ENCODE measurements around the gene PPP2R2B.

PPP2R2B gene

GRCh38 chr5:146720107-146720506 is 158.4 kb downstream of the PPP2R2B start:
- Mint-ChIP-seq H3K27me3 (ENCODE audit: low read depth) (peaks cover 6% of the 10 kb centered on the region), H3K4me1 (ENCODE audit: low read depth) (no peaks in the 10 kb centered on the region), H3K9me3 (no peaks in the 10 kb centered on the region)

DNA sequence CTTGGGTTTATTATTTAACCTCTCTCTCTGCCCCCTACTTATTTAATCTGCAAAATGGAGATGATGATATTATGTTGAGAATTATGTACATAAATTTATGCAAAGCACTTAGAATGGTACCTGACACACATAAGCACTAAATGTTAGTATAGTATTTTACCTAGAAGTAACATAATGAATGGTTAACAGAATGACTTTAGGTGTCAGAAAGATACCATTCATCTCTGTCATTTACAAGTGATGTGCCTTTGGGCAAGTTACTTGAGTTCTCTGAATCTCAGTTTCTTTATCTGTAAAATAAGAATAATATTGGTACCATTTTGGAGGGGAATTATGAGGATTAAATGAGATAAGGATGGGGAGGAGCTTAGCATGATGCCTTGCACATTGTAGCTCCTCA is 159.4 kb downstream of the PPP2R2B start:
- no peak for DNase-seq (ENCODE audit: low spot score)
- no peaks in the 10 kb centered on the region for H3K4me1 Mint-ChIP-seq (ENCODE audit: low read depth)
- H3K9me3 Mint-ChIP-seq = no peaks in the 10 kb centered on the region
- no peaks in the 10 kb centered on the region for H3K36me3 Mint-ChIP-seq (ENCODE audit: low read depth)
- H3K27ac Mint-ChIP-seq = no peak overlapping the region
- no peak overlapping the region for H3K4me3 Mint-ChIP-seq
- H3K27me3 Mint-ChIP-seq (ENCODE audit: low read depth) = peaks cover 6% of the 10 kb centered on the region

More at GRCh38 chr5:146720107-146720506, 158.4 kb downstream of the PPP2R2B start:
- no peak overlapping the region for H3K27ac Mint-ChIP-seq
- H3K4me3 Mint-ChIP-seq = no peak overlapping the region
- no peaks in the 10 kb centered on the region for H3K36me3 Mint-ChIP-seq (ENCODE audit: low read depth)
- no peak for DNase-seq (ENCODE audit: low spot score)

GRCh38 chr5:146718609-146719008 is 159.9 kb downstream of the PPP2R2B start:
- Mint-ChIP-seq H3K27me3 (ENCODE audit: low read depth) (peaks cover 6% of the 10 kb centered on the region), H3K27ac (no peak overlapping the region), H3K4me1 (ENCODE audit: low read depth) (no peaks in the 10 kb centered on the region), H3K4me3 (no peak overlapping the region), H3K9me3 (no peaks in the 10 kb centered on the region), H3K36me3 (ENCODE audit: low read depth) (no peaks in the 10 kb centered on the region)
- no peak for DNase-seq (ENCODE audit: low spot score)

DNA sequence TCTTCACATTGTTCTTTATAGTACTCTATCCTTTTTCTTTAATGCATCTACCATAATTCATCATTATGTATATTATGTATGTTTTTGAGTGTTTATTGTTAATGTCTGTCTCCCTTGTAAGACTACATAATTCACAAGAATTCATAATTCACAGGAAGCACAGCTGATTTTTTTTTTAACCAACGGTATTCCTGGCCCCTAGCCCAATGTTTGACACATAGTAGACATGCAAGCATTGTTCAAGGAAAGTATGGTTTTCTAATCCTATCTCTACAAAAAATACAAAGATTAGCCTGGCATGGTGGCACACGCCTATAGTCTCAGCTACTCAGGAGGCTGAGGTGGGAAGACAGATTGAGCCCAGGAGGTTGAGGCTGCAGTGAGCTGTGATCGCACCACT is 160.6 kb downstream of the PPP2R2B start:
- Mint-ChIP-seq H3K4me3 (no peak overlapping the region), H3K27me3 (ENCODE audit: low read depth) (peaks cover 6% of the 10 kb centered on the region), H3K36me3 (ENCODE audit: low read depth) (no peaks in the 10 kb centered on the region), H3K27ac (no peak overlapping the region), H3K4me1 (ENCODE audit: low read depth) (no peaks in the 10 kb centered on the region), H3K9me3 (no peaks in the 10 kb centered on the region)
- DNase-seq (ENCODE audit: low spot score) = no peak

DNA sequence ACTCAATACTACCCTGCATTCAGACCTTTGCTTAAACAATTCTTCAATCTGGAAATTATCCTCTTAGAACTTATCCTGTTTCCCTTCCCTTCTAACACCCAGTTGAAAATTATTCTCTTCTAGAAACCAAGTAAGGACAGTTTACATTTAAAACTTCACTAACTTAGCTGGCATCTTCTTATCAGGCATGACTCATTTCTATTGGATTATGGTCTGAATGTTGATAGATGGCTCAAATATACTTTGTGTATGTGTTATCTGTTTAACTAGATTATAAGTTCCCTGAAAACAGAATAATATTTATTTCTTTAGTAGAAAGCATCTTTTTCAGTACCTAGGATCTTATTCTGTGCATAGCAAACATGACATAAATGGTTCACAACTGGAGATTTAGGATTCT is 161.9 kb downstream of the PPP2R2B start:
- H3K36me3 Mint-ChIP-seq (ENCODE audit: low read depth) = no peaks in the 10 kb centered on the region
- peaks cover 6% of the 10 kb centered on the region for H3K27me3 Mint-ChIP-seq (ENCODE audit: low read depth)
- DNase-seq (ENCODE audit: low spot score) = no peak
- H3K9me3 Mint-ChIP-seq = no peaks in the 10 kb centered on the region
- no peaks in the 10 kb centered on the region for H3K4me1 Mint-ChIP-seq (ENCODE audit: low read depth)
- no peak overlapping the region for H3K27ac Mint-ChIP-seq
- H3K4me3 Mint-ChIP-seq = no peak overlapping the region

DNA sequence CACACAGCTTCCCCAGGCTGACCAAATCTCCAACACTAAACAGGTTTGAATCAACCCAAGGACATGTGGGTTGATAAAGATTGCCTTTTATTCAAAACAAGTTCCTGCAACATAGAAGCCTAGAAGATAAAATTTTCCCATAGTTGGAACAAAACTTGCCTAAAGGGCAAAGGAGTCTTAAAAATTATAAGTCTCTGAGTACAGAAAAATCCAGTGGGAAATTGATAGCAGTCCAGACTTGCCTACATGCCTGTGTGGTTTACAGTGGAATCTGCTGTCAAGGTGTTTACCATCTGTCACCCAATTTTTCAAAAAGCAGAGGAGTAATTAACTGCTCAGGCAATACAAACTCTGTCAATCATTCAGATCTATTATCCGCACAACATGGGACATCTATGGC is 168.2 kb downstream of the PPP2R2B start:
- H3K9me3 Mint-ChIP-seq = no peaks in the 10 kb centered on the region
- no peak for DNase-seq (ENCODE audit: low spot score)
- no peak overlapping the region for H3K27ac Mint-ChIP-seq
- no peaks in the 10 kb centered on the region for H3K4me1 Mint-ChIP-seq (ENCODE audit: low read depth)
- no peaks in the 10 kb centered on the region for H3K27me3 Mint-ChIP-seq (ENCODE audit: low read depth)
- H3K36me3 Mint-ChIP-seq (ENCODE audit: low read depth) = no peaks in the 10 kb centered on the region
- H3K4me3 Mint-ChIP-seq = no peak overlapping the region

GRCh38 chr5:146707316-146707715 is 171.2 kb downstream of the PPP2R2B start:
- no peak overlapping the region for H3K4me3 Mint-ChIP-seq
- H3K36me3 Mint-ChIP-seq (ENCODE audit: low read depth) = no peaks in the 10 kb centered on the region
- H3K27me3 Mint-ChIP-seq (ENCODE audit: low read depth) = peaks cover 2% of the 10 kb centered on the region
- no peak for DNase-seq (ENCODE audit: low spot score)
- no peaks in the 10 kb centered on the region for H3K9me3 Mint-ChIP-seq
- H3K4me1 Mint-ChIP-seq (ENCODE audit: low read depth) = no peaks in the 10 kb centered on the region
- H3K27ac Mint-ChIP-seq = no peak overlapping the region

DNA sequence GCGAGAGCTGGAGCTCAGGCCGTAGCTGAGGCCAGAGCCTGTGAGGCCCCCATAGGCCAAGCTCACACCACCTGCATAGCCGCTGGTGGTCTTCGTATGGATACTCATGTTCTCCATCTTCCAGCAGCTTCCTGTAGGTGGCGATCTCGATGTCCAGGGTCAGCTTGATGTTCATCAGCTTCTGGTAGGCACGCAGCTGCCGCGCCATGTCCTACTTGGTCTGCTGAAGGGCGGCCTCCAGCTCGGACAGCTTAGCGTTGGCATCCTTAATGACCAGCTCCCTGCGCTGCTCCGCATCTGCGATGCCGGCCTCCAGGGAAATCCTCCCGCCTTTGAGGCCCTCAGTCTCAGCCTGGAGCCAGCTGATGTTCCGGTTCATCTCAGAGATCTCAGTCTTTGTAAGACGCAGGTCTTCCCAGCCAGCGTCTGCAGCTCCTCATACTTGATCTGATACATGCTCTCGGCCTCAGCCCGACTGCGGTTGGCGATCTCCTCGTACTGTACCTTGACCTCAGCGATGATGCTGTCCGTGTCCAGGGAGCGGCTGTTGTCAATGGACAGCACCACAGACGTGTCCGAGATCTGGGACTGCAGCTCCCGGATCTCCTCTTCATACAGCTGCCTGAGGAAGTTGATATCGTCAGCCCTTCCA is 172.1 kb downstream of the PPP2R2B start:
- H3K4me3 Mint-ChIP-seq = no peak overlapping the region
- H3K9me3 Mint-ChIP-seq = no peaks in the 10 kb centered on the region
- no peaks in the 10 kb centered on the region for H3K4me1 Mint-ChIP-seq (ENCODE audit: low read depth)
- DNase-seq (ENCODE audit: low spot score) = no peak
- H3K36me3 Mint-ChIP-seq (ENCODE audit: low read depth) = no peaks in the 10 kb centered on the region
- no peak overlapping the region for H3K27ac Mint-ChIP-seq
- peaks cover 2% of the 10 kb centered on the region for H3K27me3 Mint-ChIP-seq (ENCODE audit: low read depth)

- peaks cover 2% of the 10 kb centered on the region for H3K27me3 Mint-ChIP-seq (ENCODE audit: low read depth)
- no peaks in the 10 kb centered on the region for H3K9me3 Mint-ChIP-seq
- H3K4me1 Mint-ChIP-seq (ENCODE audit: low read depth) = no peaks in the 10 kb centered on the region
- no peak overlapping the region for H3K4me3 Mint-ChIP-seq
- no peak overlapping the region for H3K27ac Mint-ChIP-seq
- no peak for DNase-seq (ENCODE audit: low spot score)
- H3K36me3 Mint-ChIP-seq (ENCODE audit: low read depth) = no peaks in the 10 kb centered on the region
These were observed 173.4 kb downstream of the PPP2R2B start for GRCh38 chr5:146704949-146705665.

- Mint-ChIP-seq H3K36me3 (ENCODE audit: low read depth) (no peaks in the 10 kb centered on the region), H3K4me3 (no peak overlapping the region), H3K27me3 (ENCODE audit: low read depth) (peaks cover 2% of the 10 kb centered on the region), H3K27ac (no peak overlapping the region), H3K9me3 (no peaks in the 10 kb centered on the region), H3K4me1 (ENCODE audit: low read depth) (no peaks in the 10 kb centered on the region)
- no peak for DNase-seq (ENCODE audit: low spot score)
These were observed 174.7 kb downstream of the PPP2R2B start for GRCh38 chr5:146703899-146704298.

DNA sequence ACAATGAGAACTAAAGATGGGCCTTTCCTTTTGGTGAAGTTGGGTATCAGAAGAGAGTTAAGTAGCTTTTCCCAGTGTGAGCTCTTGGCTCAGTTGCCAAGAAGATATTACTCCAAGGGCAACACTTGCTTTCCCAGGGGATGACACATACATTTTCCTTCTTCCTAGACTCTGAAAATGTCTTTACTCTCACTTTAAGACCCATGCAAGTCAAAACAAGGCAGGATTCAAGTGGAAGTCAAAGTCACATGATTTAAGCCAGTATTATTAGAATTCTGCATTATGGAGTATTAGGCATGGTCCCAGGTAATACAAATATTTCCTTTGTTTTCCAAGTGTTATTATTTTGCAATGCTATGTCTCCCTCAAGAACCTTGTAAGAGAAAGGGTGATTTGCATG is 175.1 kb downstream of the PPP2R2B start:
- H3K27me3 Mint-ChIP-seq (ENCODE audit: low read depth) = peaks cover 2% of the 10 kb centered on the region
- DNase-seq (ENCODE audit: low spot score) = no peak
- H3K4me3 Mint-ChIP-seq = no peak overlapping the region
- H3K27ac Mint-ChIP-seq = no peak overlapping the region
- H3K4me1 Mint-ChIP-seq (ENCODE audit: low read depth) = no peaks in the 10 kb centered on the region
- H3K9me3 Mint-ChIP-seq = no peaks in the 10 kb centered on the region
- no peaks in the 10 kb centered on the region for H3K36me3 Mint-ChIP-seq (ENCODE audit: low read depth)

DNA sequence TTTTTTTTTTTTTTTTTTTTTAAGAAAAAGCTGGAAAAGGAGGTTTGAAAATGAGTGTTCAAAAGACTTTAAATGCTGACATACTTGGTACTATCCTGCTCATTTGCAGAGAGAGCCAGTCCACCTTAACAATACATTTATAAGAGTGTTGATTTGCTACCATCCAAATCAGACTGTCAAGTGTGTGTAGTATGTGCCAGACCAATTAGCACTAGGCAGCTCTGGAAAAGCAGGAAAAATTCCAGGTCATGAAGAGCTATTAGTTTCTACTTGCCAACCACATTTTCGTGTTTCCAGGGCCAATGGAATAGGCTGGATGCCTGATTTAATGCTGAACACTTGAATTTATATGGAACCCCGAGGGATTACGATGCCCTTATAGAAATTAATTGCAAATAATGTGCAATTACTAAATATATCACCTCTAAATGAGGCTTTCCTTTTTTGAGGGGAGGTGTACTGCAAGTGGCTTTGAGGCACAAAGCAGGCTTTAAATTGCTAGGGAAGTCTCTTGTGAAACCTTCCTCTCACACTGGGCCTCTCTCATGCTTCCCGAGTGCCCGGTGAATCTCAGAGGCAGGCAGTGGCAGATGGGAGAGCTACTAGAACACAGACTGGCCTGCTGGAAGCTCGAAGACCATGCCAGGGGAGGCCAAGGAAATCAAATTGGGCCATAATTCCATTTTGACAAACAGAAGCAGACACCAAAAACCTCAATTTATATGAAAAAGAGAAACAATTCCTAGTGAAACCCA is 178.7 kb downstream of the PPP2R2B start:
- Mint-ChIP-seq H3K27me3 (ENCODE audit: low read depth) (peaks cover 2% of the 10 kb centered on the region), H3K27ac (no peak overlapping the region), H3K9me3 (no peaks in the 10 kb centered on the region), H3K4me3 (no peak overlapping the region), H3K4me1 (ENCODE audit: low read depth) (no peaks in the 10 kb centered on the region), H3K36me3 (ENCODE audit: low read depth) (no peaks in the 10 kb centered on the region)
- DNase-seq (ENCODE audit: low spot score) = no peak

GRCh38 chr5:146699138-146699537 is 179.4 kb downstream of the PPP2R2B start:
- H3K4me1 Mint-ChIP-seq (ENCODE audit: low read depth) = no peaks in the 10 kb centered on the region
- H3K27me3 Mint-ChIP-seq (ENCODE audit: low read depth) = peaks cover 2% of the 10 kb centered on the region
- DNase-seq (ENCODE audit: low spot score) = no peak
- H3K9me3 Mint-ChIP-seq = no peaks in the 10 kb centered on the region
- no peak overlapping the region for H3K4me3 Mint-ChIP-seq
- no peaks in the 10 kb centered on the region for H3K36me3 Mint-ChIP-seq (ENCODE audit: low read depth)
- no peak overlapping the region for H3K27ac Mint-ChIP-seq

DNA sequence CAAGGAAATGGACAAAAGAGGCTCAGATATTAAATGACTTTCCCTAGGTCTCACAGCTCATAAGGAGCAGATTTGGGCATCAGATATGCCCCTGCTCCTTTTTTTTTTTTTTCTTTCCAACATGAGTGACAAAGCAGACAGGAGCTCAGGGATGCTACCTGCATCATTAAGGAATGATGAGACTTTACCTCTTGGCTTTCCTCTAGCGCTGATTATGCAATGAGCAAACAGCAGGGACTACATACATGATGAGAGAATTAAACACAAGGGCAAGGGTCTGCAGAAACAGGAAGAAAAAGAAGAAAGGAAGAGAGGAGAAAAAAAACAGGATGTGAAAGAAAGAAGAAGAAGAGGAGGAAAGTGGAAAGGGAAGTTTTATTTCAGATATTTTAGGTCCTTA is 179.9 kb downstream of the PPP2R2B start:
- Mint-ChIP-seq H3K4me3 (no peak overlapping the region), H3K9me3 (no peaks in the 10 kb centered on the region), H3K27ac (no peak overlapping the region), H3K4me1 (ENCODE audit: low read depth) (no peaks in the 10 kb centered on the region), H3K36me3 (ENCODE audit: low read depth) (no peaks in the 10 kb centered on the region), H3K27me3 (ENCODE audit: low read depth) (peaks cover 2% of the 10 kb centered on the region)
- DNase-seq (ENCODE audit: low spot score) = no peak

All from T-helper 2 cell treated with Interferon-gamma antibody and Interleukin-4, amounts not matched to agents 5 μg/mL and 100 μg/mL, for 36 hours (primary cell).